Ishikawa (cell line): ENCODE measurements around the gene UTS2B.

Source experiments
- CREB1 ChIP-seq: IDR thresholded peaks from 2 replicates; pipeline ENCODE4 v1.6.1; 2012; ENCODE audit warnings: low read depth
- EGR1 ChIP-seq: IDR thresholded peaks from 2 replicates; pipeline ENCODE4 v1.6.1; 2012
- EP300 ChIP-seq: IDR thresholded peaks from 2 replicates; pipeline ENCODE4 v1.6.1; 2012; ENCODE audit warnings: borderline replicate concordance
- FOXM1 ChIP-seq: IDR thresholded peaks from 2 replicates; pipeline ENCODE4 v1.6.1; 2012; ENCODE audit warnings: low read depth, borderline replicate concordance
- NFIC ChIP-seq: IDR thresholded peaks from 2 replicates; pipeline ENCODE4 v1.6.1; 2012
- RAD21 ChIP-seq: IDR thresholded peaks from 2 replicates; pipeline ENCODE4 v1.6.1; 2012; ENCODE audit warnings: low read depth
- TAF1 ChIP-seq: IDR thresholded peaks from 2 replicates; pipeline ENCODE4 v1.6.1; 2012; ENCODE audit warnings: low read depth, mild to moderate bottlenecking
- TCF12 ChIP-seq: IDR thresholded peaks from 2 replicates; pipeline ENCODE4 v1.6.1; 2012; ENCODE audit warnings: low read depth
- YY1 ChIP-seq: IDR thresholded peaks from 2 replicates; pipeline ENCODE4 v1.6.1; 2012; ENCODE audit warnings: low read depth
- TF ChIP-seq, protein P1 (sequence below): IDR thresholded peaks from 2 replicates; pipeline ENCODE4 v1.6.1; 2012

DNA sequence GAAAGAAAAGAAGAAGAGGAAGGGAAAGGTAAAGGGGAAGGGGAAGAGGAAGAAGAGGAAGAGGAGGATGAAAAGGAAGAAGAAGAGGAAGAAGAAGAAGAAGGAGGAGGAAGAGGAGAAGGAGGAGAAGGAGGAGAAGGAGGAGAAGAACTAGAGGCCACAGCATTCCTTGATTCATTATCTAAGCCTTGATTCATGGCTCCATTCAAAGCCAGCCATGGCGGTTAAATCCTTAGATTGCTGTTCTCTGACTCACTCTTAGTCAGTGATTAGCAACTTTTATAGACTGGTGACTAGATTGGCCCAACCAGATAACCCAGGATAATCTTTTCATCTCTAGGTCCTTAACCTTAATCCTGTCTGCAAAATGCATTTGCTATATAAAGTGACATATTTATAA is 83.7 kb downstream of the UTS2B start:
- no peak for TF ChIP-seq RAD21
- TF ChIP-seq YY1: no peak
- TF ChIP-seq, protein P1, sequence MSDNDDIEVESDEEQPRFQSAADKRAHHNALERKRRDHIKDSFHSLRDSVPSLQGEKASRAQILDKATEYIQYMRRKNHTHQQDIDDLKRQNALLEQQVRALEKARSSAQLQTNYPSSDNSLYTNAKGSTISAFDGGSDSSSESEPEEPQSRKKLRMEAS: no peak
- TF ChIP-seq EGR1: no peak
- TF ChIP-seq EP300: no peak
- no peak for TF ChIP-seq TAF1
- TF ChIP-seq NFIC: no peak
- no peak for TF ChIP-seq CREB1
- TF ChIP-seq TCF12: no peak
- TF ChIP-seq FOXM1: no peak
